ENCODE results near the gene AOPEP.

- TF ChIP-seq CTCF (IDR thresholded peaks at IDR 0.05; ENCODE audit: poor library complexity, severe bottlenecking) = no peak
- TF ChIP-seq RAD21 (conservative IDR thresholded peaks at IDR 0.05) = no peak
- TF ChIP-seq SMC3 (conservative IDR thresholded peaks at IDR 0.05; ENCODE audit: poor library complexity) = no peak
- no peak for TF ChIP-seq EZH2 (IDR thresholded peaks at IDR 0.05; ENCODE audit: borderline replicate concordance, insufficient read depth, low read length, poor library complexity, severe bottlenecking)
- TF ChIP-seq POLR2AphosphoS5 (IDR thresholded peaks at IDR 0.05) = no peak
These were observed 349.2 kb downstream of the AOPEP start for GRCh38 chr9:95075700-95076099.
